Left colon (tissue), 2 donors: ENCODE results near the gene CCN5. TPM values are rescaled to one million over a fixed set of nuclear protein-coding genes. Genes with fewer than 3 reads are reported as not detected.

Experiments used
- ATAC-seq: fragments of 200-7000 bp; cut with Tn5 transposase; one replicate; pipeline ENCODE4 v1.9.1; 2020; ENCODE audit warnings: mild to moderate bottlenecking, moderate library complexity
- DNase-seq, 2 donors: peaks; one replicate each; pipeline ENCODE4 v3.0.0-alpha.2; 2020
- intact Hi-C, 2 donors: fragments of 100-400 bp; cut with DNase I in 1 of 2; cut with micrococcal nuclease in 1 of 2; formaldehyde crosslinking; loops; one replicate each; pipeline versions ENCODE4 v1.11.2 to v1.14.0; 2022; cut with DNase I, micrococcal nuclease
- total RNA-seq, 2 donors: library from RNA; stranded (reverse); fragmentation: NEBNext Ultra II Directional; extraction: Animal tissue kit (Norgen Biotek cat#: 25700); gene quantifications; one replicate each; pipeline ENCODE4 v1.2.1, GENCODE V29; 2021
- donor health status: DM: no; HTN: no; CAD: no.
- donor health status: DM: yes; HTN: yes; CAD: no.

CCN5 gene
- total RNA-seq, 2 donors from 2014 or later, result 2.8 to 9.4 TPM

DNA sequence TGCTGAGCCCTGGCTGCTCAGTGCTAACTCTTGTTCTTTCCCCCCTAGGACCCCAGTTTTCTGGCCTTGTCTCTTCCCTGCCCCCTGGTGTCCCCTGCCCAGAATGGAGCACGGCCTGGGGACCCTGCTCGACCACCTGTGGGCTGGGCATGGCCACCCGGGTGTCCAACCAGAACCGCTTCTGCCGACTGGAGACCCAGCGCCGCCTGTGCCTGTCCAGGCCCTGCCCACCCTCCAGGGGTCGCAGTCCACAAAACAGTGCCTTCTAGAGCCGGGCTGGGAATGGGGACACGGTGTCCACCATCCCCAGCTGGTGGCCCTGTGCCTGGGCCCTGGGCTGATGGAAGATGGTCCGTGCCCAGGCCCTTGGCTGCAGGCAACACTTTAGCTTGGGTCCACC lies 11.9 kb downstream of the CCN5 start:
- intact Hi-C loops, result no loop called here
- DNase-seq (no peak), ATAC-seq (no peak)

DNA sequence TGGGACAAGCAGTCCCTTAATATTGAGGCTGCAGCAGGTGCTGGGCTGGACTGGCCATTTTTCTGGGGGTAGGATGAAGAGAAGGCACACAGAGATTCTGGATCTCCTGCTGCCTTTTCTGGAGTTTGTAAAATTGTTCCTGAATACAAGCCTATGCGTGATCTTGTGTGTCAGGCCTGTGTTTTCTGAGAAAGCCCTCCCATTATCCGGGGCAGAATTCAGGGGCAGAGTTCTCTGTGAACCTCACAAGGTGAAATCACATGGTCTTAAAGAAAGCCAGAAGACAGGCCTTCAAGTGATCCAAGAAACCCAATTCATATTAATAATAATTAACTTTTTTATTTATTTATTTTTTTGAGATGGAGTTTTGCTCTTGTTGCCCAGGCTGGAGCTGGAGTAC lies 12.5 kb downstream of the CCN5 start:
- DNase-seq (no peak), ATAC-seq (no peak)
- intact Hi-C loops, result no loop called here

DNA sequence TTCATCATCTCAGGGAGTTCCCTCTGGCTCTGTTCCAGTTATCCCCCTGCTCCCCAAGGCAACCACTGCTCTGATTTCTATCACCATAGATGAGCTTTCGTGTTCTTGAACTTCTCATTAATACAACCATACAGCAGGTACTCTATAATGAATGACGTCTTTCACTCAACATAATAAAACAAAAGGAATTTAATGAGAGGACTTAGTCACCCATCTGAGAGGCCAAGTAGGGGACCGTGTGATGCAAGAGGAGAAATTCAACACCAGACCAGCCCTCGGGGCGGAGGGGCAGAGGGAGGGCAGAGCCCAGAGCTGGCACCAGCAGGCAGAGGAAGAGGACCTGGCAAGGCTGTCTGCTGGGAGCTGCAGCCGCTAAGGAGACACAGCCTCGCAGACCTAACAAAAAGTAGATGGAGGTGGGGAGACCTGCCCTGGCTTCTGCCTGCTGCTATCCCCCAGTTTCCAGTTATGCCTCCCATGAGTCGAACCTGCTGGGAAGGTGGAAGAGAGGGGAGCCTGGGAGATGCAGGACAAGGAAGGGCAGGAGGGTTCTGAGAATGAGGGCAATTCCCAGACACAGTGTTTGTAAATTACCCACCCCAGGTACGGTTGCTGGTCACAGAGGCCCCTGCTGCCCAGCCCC lies 13.8 kb downstream of the CCN5 start:
- peak; percentile 59 for ATAC-seq
- DNase-seq, result peak in 1 of 2 donors; percentile 56
- intact Hi-C loops, result no loop called here

DNA sequence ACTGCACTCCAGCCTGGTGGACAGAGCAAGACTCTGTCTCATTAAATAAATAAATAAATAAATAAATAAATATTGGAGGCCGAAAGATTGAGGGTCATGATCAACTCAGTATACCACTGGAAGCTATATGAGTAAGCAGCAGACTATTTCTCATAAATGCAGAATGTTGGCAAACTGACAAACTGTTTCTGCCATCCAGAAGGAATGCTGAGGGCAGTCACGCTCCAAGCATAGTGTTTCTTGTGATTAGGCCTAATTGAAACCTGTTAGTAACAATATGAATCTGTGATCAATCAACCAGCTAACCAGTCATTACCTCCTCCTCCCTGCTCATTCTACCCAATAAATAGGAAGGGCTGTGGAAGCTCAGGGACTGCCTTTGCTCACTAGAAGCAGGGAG lies 15.3 kb downstream of the CCN5 start:
- ATAC-seq (no peak), DNase-seq (no peak)
- intact Hi-C loops, result no loop called here

DNA sequence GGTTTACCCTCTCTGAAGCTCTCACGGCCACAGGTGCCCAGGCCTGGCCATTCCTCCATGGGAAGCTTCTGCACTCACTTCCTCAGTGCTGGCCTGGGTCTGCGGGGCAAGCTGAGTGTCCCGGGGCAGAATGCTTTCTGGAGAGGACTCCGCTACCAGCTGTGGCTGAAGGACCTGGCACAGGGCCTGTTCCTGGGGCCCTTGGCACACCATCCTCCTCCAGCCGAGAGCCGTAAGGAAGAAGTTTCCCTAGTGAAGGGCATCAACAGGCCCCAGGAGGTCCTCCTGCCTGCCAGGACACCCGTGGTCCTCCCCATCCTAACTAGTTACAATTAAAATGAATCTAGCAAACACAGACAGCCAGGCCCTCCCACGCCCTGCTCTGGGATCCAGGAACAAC lies 16.5 kb downstream of the CCN5 start:
- ATAC-seq (no peak), DNase-seq (no peak)
- intact Hi-C loops, result no loop called here

DNA sequence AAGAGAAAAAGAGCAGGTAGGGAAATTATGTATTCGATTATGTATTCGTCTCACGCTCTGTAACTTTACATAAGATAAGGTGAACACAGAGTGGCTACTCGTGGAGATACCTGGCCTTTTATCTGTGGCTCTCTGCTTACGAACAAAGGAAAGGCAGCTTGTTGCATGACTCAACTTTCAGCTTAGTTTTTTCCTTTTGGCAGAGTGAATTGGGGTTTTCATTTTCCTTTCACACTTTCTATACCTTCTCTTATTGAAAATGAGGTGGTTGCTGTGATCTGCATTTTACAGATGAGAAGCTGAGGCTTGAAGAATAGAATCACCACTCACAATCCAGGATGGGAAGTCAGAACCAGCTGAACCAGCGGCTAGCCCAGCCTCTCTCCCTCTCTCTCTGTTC lies 17.2 kb downstream of the CCN5 start:
- ATAC-seq, result no peak
- intact Hi-C loops, result no loop called here
- no peak for DNase-seq

DNA sequence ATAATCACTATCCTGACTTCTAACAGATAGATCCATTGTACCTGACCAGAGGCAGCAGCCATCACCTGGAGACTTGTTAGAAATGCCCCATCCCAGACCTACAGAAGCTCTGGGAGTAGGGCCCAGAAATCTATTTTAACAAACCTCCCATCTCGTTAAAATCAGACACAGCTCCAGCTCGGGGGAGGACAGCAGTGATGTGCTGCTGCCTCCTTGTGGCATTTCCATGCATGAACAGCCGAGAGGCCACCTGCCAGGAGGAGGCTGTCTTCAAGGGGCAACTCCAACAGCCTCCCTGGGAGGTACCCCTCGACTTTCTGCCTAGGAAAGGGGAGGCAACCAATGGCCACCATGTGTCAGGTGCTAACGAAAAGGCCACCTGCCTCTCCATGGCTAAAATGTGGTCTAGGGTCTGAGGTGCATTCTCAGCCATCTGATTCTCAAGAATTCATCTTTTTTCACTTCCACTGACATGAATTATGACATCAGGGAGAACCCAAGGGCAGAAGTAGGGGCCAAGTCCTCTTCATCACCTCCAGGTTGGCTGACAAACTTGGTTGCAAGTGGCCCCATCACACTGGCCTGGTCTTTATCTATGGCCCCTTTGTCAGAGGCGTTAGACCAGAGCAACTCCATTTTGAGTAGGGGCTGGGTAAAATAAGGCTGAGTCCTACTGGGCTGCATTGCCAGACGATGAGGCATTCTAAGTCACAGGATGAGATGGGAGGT lies 18.3 kb downstream of the CCN5 start:
- ATAC-seq, result peak; percentile 52
- DNase-seq, result peak in 1 of 2 donors; percentile 63
- intact Hi-C loops, result loop anchor here in 1 of 2 donors (2.0 kb wide), 1 partner anchor 49 kb away; no protein-coding TSS in a partner anchor

DNA sequence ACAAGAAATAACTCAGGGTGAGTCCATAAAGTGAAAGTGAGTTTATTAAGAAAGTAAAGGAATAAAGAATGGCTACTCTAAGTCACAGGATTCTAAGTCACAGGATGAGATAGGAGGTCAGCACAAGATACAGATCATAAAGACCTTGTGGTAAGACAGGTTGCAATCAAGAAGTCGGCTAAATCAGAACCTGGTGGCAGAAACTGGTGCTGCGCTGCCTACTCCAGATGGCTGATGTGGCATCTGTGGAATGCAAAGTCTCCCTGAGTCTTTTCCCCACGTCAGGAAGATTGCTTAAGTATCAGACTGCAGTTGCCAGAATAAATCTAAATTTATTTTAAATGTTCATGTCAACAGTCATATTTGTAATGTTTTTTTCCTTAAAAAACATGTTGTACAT lies 19.8 kb downstream of the CCN5 start:
- DNase-seq (no peak), ATAC-seq (no peak)
- intact Hi-C loops, result loop anchor here in 1 of 2 donors (2.0 kb wide), 1 partner anchor 50 kb away; no protein-coding TSS in a partner anchor

DNA sequence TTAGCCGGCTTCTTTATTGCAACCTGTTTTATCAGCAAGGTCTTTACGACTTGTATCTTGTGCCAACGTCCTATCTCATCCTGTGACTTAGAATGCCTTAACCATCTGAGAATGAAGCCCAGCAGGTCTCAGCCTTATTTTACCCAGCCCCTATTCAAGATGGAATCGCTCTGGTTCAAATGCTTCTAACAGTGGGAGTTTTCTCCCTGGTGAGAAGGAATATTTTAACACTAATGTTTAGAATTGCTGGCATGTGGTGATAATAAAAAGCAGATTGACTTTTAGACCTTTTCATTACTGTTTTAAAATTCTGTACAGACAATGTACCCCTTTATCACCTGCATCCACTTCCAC lies 20.6 kb downstream of the CCN5 start:
- ATAC-seq, result no peak
- DNase-seq, result no peak
- intact Hi-C loops, result loop anchor here in 1 of 2 donors (2.0 kb wide), 1 partner anchor 51 kb away; no protein-coding TSS in a partner anchor

DNA sequence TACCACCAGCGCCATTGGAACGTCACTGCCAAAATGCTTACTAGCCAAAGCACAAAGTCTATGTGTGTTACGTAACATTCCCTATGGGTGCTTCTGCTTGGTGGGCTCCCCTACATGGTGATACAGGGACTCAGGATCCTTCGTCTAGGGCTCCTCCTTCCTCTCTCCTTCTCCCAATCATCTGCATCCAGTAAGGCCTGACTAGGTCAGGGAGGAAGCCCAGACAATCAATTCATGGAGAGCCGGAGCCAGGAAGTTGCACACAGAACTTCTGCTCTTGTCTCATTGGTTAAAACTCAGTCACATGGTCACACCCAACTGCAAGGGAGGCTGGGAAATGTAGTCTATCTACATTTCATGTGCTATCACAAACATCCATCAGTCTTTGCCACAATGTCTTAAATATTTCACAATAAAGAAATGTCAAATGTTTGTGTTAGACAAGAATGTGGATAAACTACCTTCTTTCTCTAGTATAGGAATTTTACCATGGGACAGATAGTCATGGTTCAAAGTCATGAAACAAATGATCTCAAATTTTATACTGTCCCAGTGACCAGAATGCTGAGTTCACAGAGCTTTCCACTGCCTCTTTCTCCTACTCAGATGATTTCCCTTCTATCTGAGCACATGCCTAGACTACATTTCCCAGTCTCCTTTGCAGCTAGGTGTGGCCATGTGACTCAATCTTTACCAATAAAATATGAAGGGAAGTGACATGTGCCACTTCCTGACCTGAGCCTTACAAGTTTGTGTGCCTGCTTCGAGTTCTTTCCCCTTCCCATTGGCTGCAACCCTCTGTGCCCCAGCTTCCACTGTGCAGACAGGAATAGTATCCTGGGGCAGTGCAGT lies 21.2 kb downstream of the CCN5 start:
- intact Hi-C loops, result no loop called here
- DNase-seq, result peak; percentile 40 to 62

DNA sequence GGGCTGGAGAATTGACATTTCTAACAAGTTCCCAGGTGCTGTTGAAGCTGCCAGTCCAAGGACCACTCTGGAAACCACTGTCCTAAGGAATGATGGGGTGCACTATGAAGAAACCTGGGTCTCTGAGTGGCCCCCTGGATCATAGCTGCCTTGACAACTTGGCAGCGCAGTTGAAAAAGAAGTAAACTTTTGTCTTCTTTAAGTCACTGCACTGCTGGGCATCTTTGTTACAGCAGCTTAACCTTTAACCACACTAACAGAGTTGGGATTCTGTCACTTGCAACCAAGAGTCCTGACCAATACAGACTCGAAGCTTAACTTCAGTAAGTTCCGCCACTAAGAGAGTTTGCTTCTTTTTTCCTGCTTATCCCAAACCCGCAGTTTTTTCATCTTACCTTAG lies 21.9 kb downstream of the CCN5 start:
- no peak for DNase-seq
- intact Hi-C loops, result no loop called here
- no peak for ATAC-seq

More for the DNA sequence above, 21.2 kb downstream of the CCN5 start:
- peak; percentile 95 for ATAC-seq

DNA sequence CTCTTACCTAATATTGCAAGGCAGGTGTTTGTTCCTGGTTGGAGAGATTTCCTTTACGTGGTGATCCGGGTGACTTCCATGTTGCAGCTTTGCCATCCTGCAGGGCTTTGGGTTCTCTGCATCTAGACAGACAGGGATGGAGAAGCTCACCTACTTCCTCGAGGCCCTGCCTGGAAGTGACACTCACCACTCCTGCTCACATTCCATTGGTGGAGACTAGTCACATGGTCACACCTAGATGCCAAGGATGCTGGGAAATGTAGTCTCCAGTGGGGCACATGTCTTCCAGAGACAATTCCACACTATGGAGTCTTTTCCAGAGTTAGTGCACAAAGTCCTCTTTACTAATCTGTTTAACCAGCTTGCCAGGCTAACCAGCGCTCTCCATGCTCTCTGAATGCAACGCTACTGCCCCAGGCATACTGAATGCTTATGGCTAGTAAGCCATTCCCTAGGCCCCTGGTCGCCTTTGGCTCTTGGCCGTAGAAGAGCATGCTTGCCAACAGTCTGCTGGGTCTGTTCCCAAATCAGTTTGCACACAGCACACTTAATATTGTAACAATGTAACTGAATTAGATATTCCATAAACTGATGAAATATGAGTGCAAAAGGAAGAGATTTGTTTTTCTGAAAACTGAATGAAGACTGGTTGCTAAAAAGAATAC lies 23.8 kb downstream of the CCN5 start:
- DNase-seq, result peak; percentile 36 to 56
- peak; percentile 65 for ATAC-seq
- intact Hi-C loops, result no loop called here

DNA sequence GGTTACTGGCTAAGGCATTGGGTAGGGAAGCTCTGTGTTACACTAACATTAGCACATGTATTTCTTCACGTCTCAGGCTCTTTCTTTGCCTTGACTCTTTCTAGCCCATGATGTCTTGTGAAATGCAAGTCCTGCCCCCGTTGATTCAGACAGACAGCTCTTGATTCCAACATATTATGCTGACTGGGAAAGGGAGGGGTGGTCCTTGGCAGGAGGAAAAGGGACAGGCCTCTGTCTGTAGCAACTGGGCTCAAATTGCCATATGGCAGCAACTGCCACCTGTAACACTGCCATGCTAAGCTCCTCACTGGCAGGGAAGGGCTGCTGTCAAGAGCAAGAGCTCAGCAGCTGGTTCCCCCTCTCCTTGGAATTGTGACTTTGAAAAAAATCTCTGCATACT lies 24.8 kb downstream of the CCN5 start:
- intact Hi-C loops, result no loop called here
- DNase-seq, result no peak
- ATAC-seq, result no peak

DNA sequence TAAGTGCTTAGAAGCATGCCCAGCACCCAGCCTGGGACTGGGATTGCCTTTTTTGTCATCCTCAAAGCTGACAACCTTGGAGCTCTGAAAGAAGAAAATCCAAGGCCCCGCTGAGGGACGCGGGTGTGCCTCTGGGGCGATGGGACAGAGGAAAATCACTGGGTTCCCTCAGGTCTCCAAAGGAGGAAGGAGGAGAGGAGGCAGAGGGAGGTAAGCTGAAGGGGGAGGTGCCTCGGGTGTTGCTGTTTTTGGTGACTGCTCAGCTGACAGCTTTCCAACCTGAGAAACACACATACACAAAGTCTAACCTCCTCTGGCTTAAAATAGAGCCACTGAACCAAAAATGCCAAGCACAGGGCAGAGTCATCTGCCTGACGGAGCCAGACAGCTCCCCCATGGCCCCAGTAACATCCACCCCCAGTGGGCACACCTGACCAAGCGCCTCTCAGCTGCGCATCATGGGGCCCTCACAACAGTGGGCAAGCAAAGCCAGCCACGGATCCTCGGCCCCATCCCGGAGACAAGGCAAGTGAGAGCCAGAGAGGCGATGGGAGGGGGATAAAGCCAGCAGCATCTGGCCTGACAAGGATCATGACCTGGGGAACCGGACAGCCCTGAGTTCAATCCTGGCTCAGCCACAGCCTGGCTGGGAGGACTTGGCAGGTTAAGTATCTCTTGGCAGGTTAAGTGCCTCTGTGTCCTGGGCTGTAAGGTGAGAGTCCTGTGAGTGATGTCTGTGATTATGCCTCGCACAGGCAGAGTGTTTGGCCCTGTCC lies 27.3 kb downstream of the CCN5 start:
- intact Hi-C loops, result no loop called here
- ATAC-seq, result no peak
- no peak for DNase-seq

DNA sequence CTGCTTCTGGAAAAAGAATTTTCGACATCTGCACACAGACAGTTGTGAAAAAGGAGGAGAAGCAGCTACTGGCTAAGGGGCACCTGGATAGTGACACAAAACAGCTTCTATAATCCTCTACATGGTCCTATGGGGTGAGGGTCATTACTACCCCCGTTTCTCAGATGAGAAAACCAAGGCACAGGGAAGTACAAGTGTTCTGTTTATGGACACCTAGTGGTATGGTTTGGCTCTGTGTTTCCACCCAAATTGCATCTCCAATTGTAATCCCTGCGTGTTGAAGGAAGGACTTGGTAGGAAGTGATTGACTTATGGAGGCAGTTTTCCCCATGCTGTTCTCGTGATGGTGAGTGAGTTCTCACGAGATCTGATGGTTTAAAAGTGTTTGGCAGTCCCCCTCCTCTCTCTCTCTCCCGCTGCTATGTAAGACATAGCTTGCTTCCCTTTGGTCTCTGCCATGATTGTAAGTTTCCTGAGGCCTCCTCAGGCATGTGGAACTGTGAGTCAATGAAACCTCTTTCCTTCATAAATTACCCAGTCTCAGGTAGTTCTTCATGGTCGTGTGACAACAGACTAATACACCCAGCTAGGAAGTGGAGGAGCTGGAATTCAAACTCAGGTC lies 28.0 kb downstream of the CCN5 start:
- intact Hi-C loops, result no loop called here
- DNase-seq (no peak), ATAC-seq (no peak)

DNA sequence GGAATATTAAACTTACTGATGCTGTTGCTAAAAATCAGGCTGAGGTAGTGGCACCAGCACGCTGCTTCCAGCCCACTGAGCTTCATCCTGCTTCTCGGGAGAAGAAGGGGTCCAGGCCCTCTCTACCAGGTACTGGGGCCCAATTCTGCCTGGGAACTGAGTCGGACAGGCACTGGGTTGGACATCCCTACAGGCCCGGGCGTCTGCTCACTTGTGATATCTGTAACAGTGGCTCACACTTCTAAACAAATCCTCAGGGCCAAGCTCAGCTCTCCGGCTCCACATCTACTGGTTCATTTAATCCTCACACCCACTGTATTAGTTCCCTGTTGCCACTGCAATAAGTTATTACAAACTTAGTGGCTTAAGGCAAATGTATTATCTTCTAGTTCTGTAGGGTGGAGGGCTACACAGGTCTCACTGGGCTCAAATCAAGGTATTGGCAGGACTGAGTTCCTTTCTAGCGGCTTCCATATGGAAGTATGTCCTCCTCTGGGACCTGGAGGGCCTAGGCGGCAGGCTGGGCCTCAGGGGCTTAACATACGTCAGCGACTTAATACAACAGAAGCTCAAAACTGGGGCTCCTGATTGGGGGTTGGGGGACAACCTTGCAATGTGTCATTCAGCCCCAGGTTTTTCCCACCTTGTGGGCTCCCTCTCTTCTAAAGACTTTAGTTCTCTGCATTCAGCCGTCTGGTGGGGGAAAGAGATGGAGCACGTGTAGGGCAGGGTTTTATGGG lies 28.9 kb downstream of the CCN5 start:
- intact Hi-C loops, result no loop called here
- DNase-seq (no peak), ATAC-seq (no peak)

DNA sequence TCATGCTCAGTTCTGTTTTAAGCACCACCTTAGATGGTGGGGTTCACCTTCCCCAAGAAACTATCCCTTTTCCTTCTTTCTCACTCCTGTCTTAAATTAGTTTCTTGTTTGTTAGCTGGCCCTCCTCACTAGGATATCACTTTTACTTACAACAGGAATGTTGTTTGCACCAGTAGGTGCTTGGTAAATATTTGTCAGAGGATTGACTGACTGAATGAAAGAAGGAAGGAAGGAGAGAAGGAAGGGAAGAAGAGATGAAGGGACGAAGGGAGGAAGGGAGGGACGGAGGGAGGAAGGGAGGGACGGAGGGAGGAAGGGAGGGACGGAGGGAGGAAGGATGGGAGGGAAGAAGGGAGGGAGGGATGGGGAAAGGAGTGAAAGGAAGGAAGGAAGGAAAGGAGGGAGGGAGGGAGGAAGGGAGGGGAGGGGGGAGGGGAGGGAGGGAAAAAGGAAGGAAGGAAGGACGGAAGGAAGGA lies 30.0 kb downstream of the CCN5 start:
- DNase-seq, result no peak
- intact Hi-C loops, result loop anchor here in 1 of 2 donors (5.0 kb wide), 1 partner anchor 122 kb away; no protein-coding TSS in a partner anchor
- no peak for ATAC-seq
